ENCODE results near the gene MBD5.

GRCh38 chr2:148538375-148538774 lies 517.5 kb downstream of the MBD5 start:
- TF ChIP-seq EZH2phosphoT487 (IDR thresholded peaks at IDR 0.05; ENCODE audit: borderline replicate concordance, low read depth, low read length) (no peak), CTCF (conservative IDR thresholded peaks at IDR 0.05; ENCODE audit: low read length) (no peak)
